GM20431 (cell line): ENCODE results near the gene MISP3.

Experiments used
- in situ Hi-C: fragments of 300-500 bp; cut with MseI, MboI; formaldehyde crosslinking; loops from one replicate; pipeline ENCODE4 v1.15.0; 2020; ENCODE audit warnings: low sequenced_read_pairs; ENCODE audit not compliant: unreplicated experiment

Gene MISP3

GRCh38 chr19:14096272-14096992 lies 23.8 kb downstream of the MISP3 start:
- in situ Hi-C loops = no loop called here

- in situ Hi-C loops = no loop called here
These were observed 25.1 kb downstream of the MISP3 start for GRCh38 chr19:14097532-14098151.

GRCh38 chr19:14101003-14101545 lies 28.5 kb downstream of the MISP3 start:
- in situ Hi-C loops = no loop called here

GRCh38 chr19:14102102-14102696 lies 29.6 kb downstream of the MISP3 start:
- in situ Hi-C loops = no loop called here

GRCh38 chr19:14102756-14103155 lies 30.2 kb downstream of the MISP3 start:
- in situ Hi-C loops = no loop called here

- in situ Hi-C loops = no loop called here
These were observed 30.7 kb downstream of the MISP3 start for GRCh38 chr19:14103310-14103709.

GRCh38 chr19:14105680-14106079 lies 33.1 kb downstream of the MISP3 start:
- in situ Hi-C loops = no loop called here

GRCh38 chr19:14106840-14107239 lies 34.3 kb downstream of the MISP3 start:
- in situ Hi-C loops = no loop called here

- in situ Hi-C loops = no loop called here
These were observed 35.2 kb downstream of the MISP3 start for GRCh38 chr19:14107581-14108461.

- in situ Hi-C loops = no loop called here
These were observed 38.1 kb downstream of the MISP3 start for GRCh38 chr19:14110650-14111049.

- in situ Hi-C loops = no loop called here
These were observed 38.9 kb downstream of the MISP3 start for GRCh38 chr19:14111486-14111885.

GRCh38 chr19:14112051-14112808 lies 39.6 kb downstream of the MISP3 start:
- in situ Hi-C loops = no loop called here

GRCh38 chr19:14112809-14113385 lies 40.3 kb downstream of the MISP3 start:
- in situ Hi-C loops = no loop called here

- in situ Hi-C loops = no loop called here
These were observed 41.3 kb downstream of the MISP3 start for GRCh38 chr19:14113762-14114414.

- in situ Hi-C loops = no loop called here
These were observed 41.9 kb downstream of the MISP3 start for GRCh38 chr19:14114439-14114838.

- in situ Hi-C loops = no loop called here
These were observed 42.3 kb downstream of the MISP3 start for GRCh38 chr19:14114854-14115253.

- in situ Hi-C loops = no loop called here
These were observed 43.2 kb downstream of the MISP3 start for GRCh38 chr19:14115756-14116155.

GRCh38 chr19:14116525-14116917 lies 43.9 kb downstream of the MISP3 start:
- in situ Hi-C loops = no loop called here
